GM12878 (cell line): ENCODE measurements around the gene GNA14. TPM values are rescaled to one million over a fixed set of nuclear protein-coding genes. Genes with fewer than 3 reads are reported as not detected.

ENCODE experiments used
- ATAC-seq: fragments of 200-7000 bp; cut with Tn5 transposase; 3 replicates; pipeline ENCODE4 v1.9.1; 2020; ENCODE audit warnings: mild to moderate bottlenecking, moderate library complexity
- BruUV-seq: library from RNA; stranded (reverse); fragments of 400-500 nt; replicated peaks from 2 replicates; lab custom pipeline; 2021; lab: Mats Ljungman, UMichigan
- CTCF ChIA-PET: fragments of 300-600 bp; sonication (Branson Sonifier 250); formaldehyde crosslinking; extraction: SDS; loops from one replicate; lab custom pipeline; 2021; ENCODE audit warnings: inconsistent platforms; lab: Yijun Ruan, JAX
- POLR2A ChIA-PET: fragments of 350-600 bp; formaldehyde crosslinking; extraction: SDS; loops from one replicate; lab custom pipeline; 2021; ENCODE audit warnings: inconsistent platforms; lab: Charles Lee
- RAD21 ChIA-PET: fragments of 300-600 bp; sonication (Branson Sonifier 250); formaldehyde crosslinking; loops from one replicate; lab custom pipeline; 2023; ENCODE audit warnings: antibody characterized with exemption; ENCODE audit not compliant: unreplicated experiment; lab: Charles Lee
- SMC1A ChIA-PET: fragments of 300-600 bp; sonication (Branson Sonifier 250); formaldehyde crosslinking; loops from one replicate; lab custom pipeline; 2023; ENCODE audit not compliant: unreplicated experiment, uncharacterized antibody; lab: Charles Lee
- DNase-seq: peaks from one replicate; pipeline ENCODE4 v3.0.0-alpha.2; 2011; ENCODE audit warnings: low read depth, low spot score
- FAIRE-seq: peaks from 3 replicates; lab custom pipeline; 2011; peaks lifted over from hg19 to GRCh38; lab: Jason Lieb, UNC
- H2AFZ ChIP-seq: 2 replicates; pipeline ENCODE4 v1.6.0; 2011; ENCODE audit warnings: low read depth, low read length, control low read depth; ENCODE audit not compliant: control insufficient read depth
- H3K27ac ChIP-seq: 2 replicates; pipeline ENCODE4 v1.5.1; 2011; ENCODE audit warnings: control low read depth; ENCODE audit not compliant: control insufficient read depth, insufficient read depth
- H3K27me3 ChIP-seq, 2 experiments: replicated peaks in 1 of 2; 2 replicates each; pipeline versions ENCODE4 v1.6.0 to v1.6.1; 2011; ENCODE audit warnings: low read length in 1 of 2; ENCODE audit not compliant: control insufficient read depth in 2 of 2, insufficient read depth in 2 of 2
- H3K36me3 ChIP-seq, 2 experiments: 2 replicates each; pipeline ENCODE4 v1.5.1; 2011; ENCODE audit warnings: low read length in 1 of 2; ENCODE audit not compliant: control insufficient read depth in 2 of 2, insufficient read depth in 2 of 2
- H3K4me1 ChIP-seq: 2 replicates; pipeline ENCODE4 v1.6.1; 2011; ENCODE audit warnings: mild to moderate bottlenecking, low read length, moderate library complexity, mixed read lengths; ENCODE audit not compliant: control insufficient read depth, insufficient read depth
- H3K4me2 ChIP-seq: 2 replicates; pipeline ENCODE4 v1.6.0; 2011; ENCODE audit warnings: control low read depth; ENCODE audit not compliant: control insufficient read depth, insufficient read depth
- H3K4me3 ChIP-seq: fragments of 200-600 bp; sonication (generic); 2 replicates; pipeline ENCODE4 v1.5.1; 2016
- H3K79me2 ChIP-seq: 2 replicates; pipeline ENCODE4 v1.6.0; 2011; ENCODE audit warnings: low read length; ENCODE audit not compliant: control insufficient read depth, insufficient read depth
- H3K9ac ChIP-seq: 2 replicates; pipeline ENCODE4 v1.8.0; 2011; ENCODE audit warnings: low read length, control low read depth, mixed read lengths; ENCODE audit not compliant: control insufficient read depth, insufficient read depth
- H3K9me3 ChIP-seq: replicated peaks from 3 replicates; pipeline ENCODE4 v1.5.1; 2011; ENCODE audit warnings: mild to moderate bottlenecking, low read length; ENCODE audit not compliant: control insufficient read depth, insufficient read depth
- H4K20me1 ChIP-seq: 2 replicates; pipeline ENCODE4 v1.6.0; 2011; ENCODE audit not compliant: control insufficient read depth, insufficient read depth
- BCL11A ChIP-seq: IDR thresholded peaks from 2 replicates; pipeline ENCODE4 v1.6.1; 2011; ENCODE audit warnings: low read depth, low read length
- CBFB ChIP-seq: IDR thresholded peaks from 2 replicates; pipeline ENCODE4 v1.6.1; 2016; ENCODE audit warnings: antibody characterized with exemption, low read depth
- CEBPB ChIP-seq, 2 experiments: fragments of 150-350 bp in 1 of 2; IDR thresholded peaks; 2 replicates each; pipeline ENCODE4 v1.6.1; 2012 to 2014; ENCODE audit warnings: low read depth in 2 of 2, low read length in 2 of 2, borderline replicate concordance in 1 of 2, inconsistent platforms in 1 of 2
- CHD4 ChIP-seq: fragments of 200-600 bp; sonication (generic); IDR thresholded peaks from 2 replicates; pipeline ENCODE4 v1.6.1; 2016; ENCODE audit warnings: mild to moderate bottlenecking
- FOXK2 ChIP-seq: fragments of 450-650 bp; IDR thresholded peaks from 2 replicates; pipeline ENCODE4 v1.6.1; 2017; ENCODE audit warnings: mild to moderate bottlenecking, moderate library complexity
- KAT2A ChIP-seq: conservative IDR thresholded peaks from 2 replicates; pipeline ENCODE4 v1.6.1; 2011; ENCODE audit warnings: low read depth, low read length; ENCODE audit not compliant: control insufficient read depth
- MAX ChIP-seq: IDR thresholded peaks from 2 replicates; pipeline ENCODE4 v1.6.1; 2012; ENCODE audit warnings: low read depth, low read length, improper control_type of control experiment
- PKNOX1 ChIP-seq: fragments of 450-650 bp; IDR thresholded peaks from 2 replicates; pipeline ENCODE4 v1.6.1; 2016; ENCODE audit warnings: mild to moderate bottlenecking
- POLR2A ChIP-seq: IDR thresholded peaks from 2 replicates; pipeline ENCODE4 v1.6.1; 2011; ENCODE audit warnings: low read depth, mild to moderate bottlenecking, low read length
- PRDM15 ChIP-seq: fragments of 450-650 bp; formaldehyde crosslinking; IDR thresholded peaks from 2 replicates; pipeline ENCODE4 v1.4.0; 2020; ENCODE audit warnings: mild to moderate bottlenecking, moderate library complexity
- RUNX3 ChIP-seq: IDR thresholded peaks from 2 replicates; pipeline ENCODE4 v1.6.1; 2012; ENCODE audit warnings: low read length, inconsistent platforms
- SMARCA5 ChIP-seq: fragments of 450-650 bp; IDR thresholded peaks from 2 replicates; pipeline ENCODE4 v1.6.1; 2017; ENCODE audit warnings: mild to moderate bottlenecking
- SRF ChIP-seq, 2 experiments: IDR thresholded peaks; 2 replicates each; pipeline ENCODE4 v1.6.1; 2011; ENCODE audit warnings: low read depth in 2 of 2, low read length in 2 of 2, mild to moderate bottlenecking in 1 of 2, moderate library complexity in 1 of 2
- SUPT20H ChIP-seq: IDR thresholded peaks from 2 replicates; pipeline ENCODE4 v1.6.1; 2011; ENCODE audit warnings: low read depth, mild to moderate bottlenecking, low read length, moderate library complexity, borderline replicate concordance; ENCODE audit not compliant: control insufficient read depth
- TCF7 ChIP-seq: IDR thresholded peaks from 2 replicates; pipeline ENCODE4 v1.6.1; 2014; ENCODE audit warnings: antibody characterized with exemption, borderline replicate concordance
- USF1 ChIP-seq: IDR thresholded peaks from 2 replicates; pipeline ENCODE4 v1.6.1; 2011; ENCODE audit warnings: borderline replicate concordance, low read depth, mild to moderate bottlenecking, moderate library complexity, mixed read lengths, low read length; ENCODE audit not compliant: insufficient read depth; ENCODE audit errors: extremely low read length
- USF2 ChIP-seq: IDR thresholded peaks from 2 replicates; pipeline ENCODE4 v1.6.1; 2011; ENCODE audit warnings: low read depth, low read length, improper control_type of control experiment, borderline replicate concordance
- YBX1 ChIP-seq: fragments of 450-650 bp; IDR thresholded peaks from 2 replicates; pipeline ENCODE4 v1.6.1; 2016; ENCODE audit warnings: antibody characterized with exemption
- WGBS: methylation state at CpG from one replicate; pipeline ENCODE4 v1.1.6; 2016; ENCODE audit warnings: low lambda C conversion rate; ENCODE audit not compliant: insufficient replicate concordance, insufficient coverage; ENCODE audit errors: missing lambda C conversion rate; 5-methylcytosine and 5-hydroxymethylcytosine counted together
- in situ Hi-C: fragments of 300-500 bp; cut with MboI; formaldehyde crosslinking; loops from 9 replicates; pipeline ENCODE4 v1.14.3; 2018; ENCODE audit warnings: mixed read lengths
- intact Hi-C: fragments of 100-400 bp; cut with micrococcal nuclease; formaldehyde crosslinking; loops from one replicate; pipeline ENCODE4 v1.14.2; 2022; ENCODE audit not compliant: unreplicated experiment
- polyA plus RNA-seq, 11 experiments: library from polyadenylated mRNA; depleted of rRNA in 4 of 11; unstranded in 6 of 11; stranded (reverse) in 5 of 11; fragments of >200 nt; fragmentation: Nextera tagmentation in 4 of 11; fragmentation: Illumina TruSeq in 1 of 11; extraction: Ambion mirVana in 4 of 11; extraction: Trizol in 1 of 11; gene quantifications; 1 replicate in 1 of 11; 2 replicates in 10 of 11; pipeline versions ENCODE4 v1.2.1 to v1.2.3, GENCODE V29; 2011 to 2016; ENCODE audit warnings: inconsistent platforms in 2 of 11, missing spikeins in 2 of 11, low read depth in 1 of 11
- total RNA-seq, 4 experiments: library from RNA; depleted of rRNA in 3 of 4; stranded (reverse); fragments of >200 nt in 3 of 4; fragmentation: Illumina TruSeq in 1 of 4; extraction: Trizol in 1 of 4; gene quantifications; 2 replicates each; pipeline versions ENCODE4 v1.2.1 to v1.2.3, GENCODE V29; 2013 to 2021

Gene GNA14
- total and polyA plus RNA-seq, 10 of the 15 experiments (the other 5 are each of a cell fraction or from before 2014, with no cell fraction given), result 0.17 TPM; not detected in 9

GRCh38 chr9:77392328-77392727, 255.8 kb downstream of the GNA14 start:
- H3K9ac ChIP-seq, result no peak overlapping the region
- ChIA-PET SMC1A (no interaction called here), POLR2A (no interaction called here), RAD21 (no interaction called here), CTCF (no interaction called here)
- H3K4me2 ChIP-seq, result no peak overlapping the region
- 94% methylated on average over 7 of the region's 7 CpGs for WGBS
- TF ChIP-seq SMARCA5 (no peak), CBFB (no peak), PKNOX1 (no peak), TCF7 (no peak), YBX1 (no peak), CHD4 (no peak), FOXK2 (no peak), KAT2A (no peak), PRDM15 (CRISPR knock-in tag) (no peak), MAX (no peak), CEBPB (IDR thresholded peaks at IDR 0.05; ENCODE audit: borderline replicate concordance in 1 of 2, low read depth in 2 of 2, low read length in 2 of 2) (no peak), SUPT20H (no peak), USF2 (no peak), POLR2A (no peak), SRF (IDR thresholded peaks at IDR 0.05; ENCODE audit: low read depth in 2 of 2, low read length in 2 of 2) (no peak), USF1 (no peak), RUNX3 (no peak), BCL11A (no peak)
- DNase-seq (no peak), FAIRE-seq (no peak), ATAC-seq (no peak)
- no peaks in the 10 kb centered on the region for H3K27me3 ChIP-seq
- H2AFZ ChIP-seq, result no peak overlapping the region
- no peak overlapping the region for H3K4me3 ChIP-seq
- no TSS peak for BruUV-seq
- no peaks in the 10 kb centered on the region for H3K9me3 ChIP-seq
- H3K79me2 ChIP-seq, result no peaks in the 10 kb centered on the region
- peaks cover 0 to 3% of the 10 kb centered on the region in 2 experiments; a peak in 2 of 4 replicates for H3K36me3 ChIP-seq
- H4K20me1 ChIP-seq, result no peaks in the 10 kb centered on the region
- H3K4me1 ChIP-seq, result no peaks in the 10 kb centered on the region
- in situ Hi-C loops (no loop called here), intact Hi-C loops (no loop called here)
- no peak overlapping the region for H3K27ac ChIP-seq
